ENCODE results near the gene PNMT.

Gene PNMT

DNA sequence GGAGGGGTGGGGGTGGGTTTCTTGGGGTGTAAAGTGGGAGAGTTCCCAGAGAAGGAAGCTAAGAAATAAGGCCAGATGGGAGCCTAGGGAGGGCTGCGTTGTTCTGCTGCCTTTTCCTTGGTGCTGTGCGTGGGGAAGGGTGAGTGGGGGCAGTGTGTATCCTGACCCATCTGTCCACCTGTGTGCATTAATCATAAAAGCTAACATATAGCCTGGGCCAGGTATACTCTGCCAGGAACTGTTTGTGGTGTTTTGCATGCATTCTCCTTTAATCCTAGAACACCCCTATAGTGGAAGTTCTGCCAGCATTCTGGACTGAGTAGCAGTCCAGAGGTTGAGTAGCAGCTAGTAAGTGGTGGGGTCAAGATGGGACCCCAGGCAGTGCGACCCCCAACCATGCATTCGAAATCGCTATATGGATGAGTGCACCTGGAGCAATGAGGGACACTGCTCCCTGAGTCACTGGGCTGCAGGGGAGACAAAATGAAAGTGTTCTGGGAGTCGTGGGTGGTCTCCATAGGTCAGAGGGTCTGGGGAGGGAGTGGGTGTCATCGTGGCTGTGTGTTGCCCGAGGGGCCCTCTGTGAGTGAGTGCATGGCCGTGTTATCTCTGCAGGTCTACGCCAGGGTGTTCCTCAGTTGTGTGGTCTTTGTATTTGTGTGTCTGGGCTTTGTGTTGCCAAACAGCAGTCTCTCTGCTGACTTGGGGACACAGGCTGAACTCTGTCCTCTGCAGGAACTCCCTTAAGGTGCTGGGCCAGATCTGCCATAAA is 32.9 kb downstream of the PNMT start:
- H3K4me3 ChIP-seq (ENCODE audit: low read length): peak overlapping the region; percentile 72
- TF ChIP-seq, protein P1, sequence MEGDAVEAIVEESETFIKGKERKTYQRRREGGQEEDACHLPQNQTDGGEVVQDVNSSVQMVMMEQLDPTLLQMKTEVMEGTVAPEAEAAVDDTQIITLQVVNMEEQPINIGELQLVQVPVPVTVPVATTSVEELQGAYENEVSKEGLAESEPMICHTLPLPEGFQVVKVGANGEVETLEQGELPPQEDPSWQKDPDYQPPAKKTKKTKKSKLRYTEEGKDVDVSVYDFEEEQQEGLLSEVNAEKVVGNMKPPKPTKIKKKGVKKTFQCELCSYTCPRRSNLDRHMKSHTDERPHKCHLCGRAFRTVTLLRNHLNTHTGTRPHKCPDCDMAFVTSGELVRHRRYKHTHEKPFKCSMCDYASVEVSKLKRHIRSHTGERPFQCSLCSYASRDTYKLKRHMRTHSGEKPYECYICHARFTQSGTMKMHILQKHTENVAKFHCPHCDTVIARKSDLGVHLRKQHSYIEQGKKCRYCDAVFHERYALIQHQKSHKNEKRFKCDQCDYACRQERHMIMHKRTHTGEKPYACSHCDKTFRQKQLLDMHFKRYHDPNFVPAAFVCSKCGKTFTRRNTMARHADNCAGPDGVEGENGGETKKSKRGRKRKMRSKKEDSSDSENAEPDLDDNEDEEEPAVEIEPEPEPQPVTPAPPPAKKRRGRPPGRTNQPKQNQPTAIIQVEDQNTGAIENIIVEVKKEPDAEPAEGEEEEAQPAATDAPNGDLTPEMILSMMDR (IDR thresholded peaks at IDR 0.05; ENCODE audit: insufficient read depth, low read depth, low read length, missing control alignments): no peak
- DNase-seq (ENCODE audit: low read depth): no peak

DNA sequence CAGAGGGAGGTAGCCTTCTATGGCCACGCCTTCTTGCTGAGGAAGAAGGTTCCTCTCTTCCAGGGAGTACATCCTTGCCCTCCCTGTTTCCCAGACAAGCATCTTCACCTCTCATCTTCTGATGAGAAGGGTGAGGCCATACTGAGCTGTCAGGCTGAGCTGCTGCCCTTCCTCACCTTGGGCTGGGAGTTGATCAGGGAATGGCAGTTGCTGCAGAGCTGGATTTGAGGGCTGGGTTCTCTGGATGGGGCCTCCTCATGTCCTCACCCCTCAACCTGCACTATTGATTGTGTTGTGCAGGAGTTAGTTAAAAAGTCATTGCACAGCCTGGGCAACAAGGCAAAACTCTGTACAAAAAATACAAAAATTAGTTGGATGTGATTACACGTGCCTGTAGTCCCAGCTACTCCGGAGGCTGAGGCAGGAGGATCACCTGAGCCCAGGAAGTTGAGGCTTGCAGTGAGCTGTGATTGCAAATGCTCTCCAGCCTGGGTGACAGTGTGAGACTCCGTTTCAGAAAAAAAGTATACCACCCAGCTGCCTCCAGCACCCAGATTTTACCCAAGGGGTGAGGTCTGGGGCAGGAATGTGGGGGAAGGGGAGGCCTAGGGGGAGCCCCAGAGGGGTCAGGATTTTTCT is 33.6 kb downstream of the PNMT start:
- peak; percentile 28 for DNase-seq (ENCODE audit: low read depth)
- peak overlapping the region; percentile 72 for H3K4me3 ChIP-seq (ENCODE audit: low read length)
- TF ChIP-seq, protein P1 (IDR thresholded peaks at IDR 0.05; ENCODE audit: insufficient read depth, low read depth, low read length, missing control alignments): no peak

DNA sequence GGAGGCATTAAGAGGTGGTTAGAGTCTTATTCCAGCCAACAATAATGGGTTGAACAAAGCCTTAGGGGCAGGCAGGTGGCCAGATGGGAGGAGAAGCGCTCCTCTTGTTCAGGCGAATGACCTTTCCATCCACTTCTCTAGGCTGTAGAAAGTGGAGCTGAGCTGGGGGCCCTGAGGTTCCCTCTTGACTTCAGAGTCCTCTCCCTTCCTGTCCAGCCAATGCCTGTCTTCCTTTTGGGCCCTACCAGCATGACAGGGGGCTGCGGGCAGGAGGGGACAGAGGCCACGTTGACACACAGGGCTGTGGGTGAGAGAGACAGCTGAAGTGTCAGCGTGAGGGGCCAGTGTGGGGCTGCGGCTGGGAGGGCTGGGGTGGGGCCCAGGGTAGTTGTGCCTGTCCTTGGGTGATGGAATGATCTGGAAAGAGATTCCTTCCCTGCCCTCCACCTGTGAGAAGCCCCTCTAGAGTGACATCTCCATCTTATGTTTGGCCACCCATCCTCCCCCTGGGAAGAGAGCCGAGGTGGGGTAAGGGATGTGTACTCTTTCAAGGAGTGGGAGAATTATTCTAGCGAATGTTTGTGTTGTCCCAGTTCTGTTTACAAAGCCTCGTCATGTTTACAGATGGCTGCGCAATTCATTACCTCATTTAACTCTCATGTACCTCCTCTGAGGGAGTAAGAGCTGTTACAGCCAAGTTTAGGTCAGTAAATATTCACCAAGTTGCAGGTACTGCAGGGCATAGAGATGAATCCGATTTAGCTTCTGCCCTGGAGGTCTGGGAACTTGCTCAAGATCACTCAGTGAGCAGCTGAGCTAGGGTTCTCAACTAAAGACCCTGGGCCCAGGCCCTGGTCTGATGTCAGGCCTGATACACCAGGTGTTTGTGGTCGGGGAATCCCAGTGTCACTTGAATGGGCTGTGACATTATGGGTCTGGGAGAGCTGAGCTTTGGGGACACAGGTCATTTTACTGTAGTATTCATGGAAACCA is 34.9 kb downstream of the PNMT start:
- TF ChIP-seq, protein P1 (IDR thresholded peaks at IDR 0.05; ENCODE audit: insufficient read depth, low read depth, low read length, missing control alignments): no peak
- H3K4me3 ChIP-seq (ENCODE audit: low read length): no peak overlapping the region
- peak; percentile 40 for DNase-seq (ENCODE audit: low read depth)

DNA sequence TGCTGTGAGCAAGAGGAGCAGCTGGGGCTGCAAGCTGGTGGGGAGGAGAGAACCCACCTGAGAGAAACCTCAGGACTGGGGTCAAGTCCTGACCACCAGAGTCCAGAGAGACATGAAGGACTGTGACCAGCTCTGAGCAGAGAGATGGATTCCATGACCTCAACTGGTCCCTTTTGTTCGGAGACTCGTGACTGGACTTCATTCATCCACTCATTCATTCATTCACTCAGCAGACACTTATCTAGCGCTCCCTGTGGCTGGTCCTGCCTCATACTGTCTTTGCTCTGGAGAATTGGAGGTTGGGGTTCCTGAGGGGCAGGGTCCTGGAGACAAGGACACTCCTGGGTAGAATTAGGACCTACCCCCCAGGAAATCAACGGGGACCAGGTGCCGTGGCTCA is 35.7 kb downstream of the PNMT start:
- H3K4me3 ChIP-seq (ENCODE audit: low read length): no peak overlapping the region
- TF ChIP-seq, protein P1 (IDR thresholded peaks at IDR 0.05; ENCODE audit: insufficient read depth, low read depth, low read length, missing control alignments): no peak

DNA sequence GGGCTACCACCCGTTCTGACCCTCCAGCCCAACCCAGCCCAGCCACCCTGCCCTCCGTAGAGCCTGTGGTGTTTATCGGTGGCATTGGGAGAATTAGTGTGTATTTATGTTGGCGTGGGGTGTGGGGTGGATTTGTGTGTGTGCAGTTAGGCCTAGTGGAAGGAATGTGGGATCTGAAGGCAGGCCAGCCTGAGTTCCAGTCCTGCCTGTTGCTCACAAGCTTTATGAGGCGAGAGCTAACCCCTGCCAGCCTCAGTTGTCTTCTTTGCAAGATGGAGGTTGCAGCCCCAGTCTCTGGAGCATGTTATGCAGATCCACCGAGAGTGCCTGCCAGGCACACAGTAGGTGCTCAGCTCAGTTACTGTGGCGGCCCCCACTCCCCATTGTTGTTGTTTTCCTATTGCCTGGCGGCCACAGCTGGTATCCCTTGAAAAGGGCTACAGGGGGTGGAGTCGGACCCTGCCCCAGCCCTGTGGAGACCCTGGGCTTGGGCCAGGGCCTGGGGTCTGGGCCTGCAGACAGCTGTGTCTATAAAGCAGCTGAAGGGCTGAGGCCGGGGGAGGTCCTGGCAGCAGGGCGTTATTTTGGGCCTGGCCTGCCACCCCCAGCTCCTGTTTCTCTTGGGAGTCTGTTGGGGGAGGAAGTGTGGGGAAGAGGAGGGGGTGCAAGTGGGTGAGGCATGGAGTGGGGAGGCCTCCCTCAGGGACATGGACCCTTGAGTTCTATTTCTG is 36.7 kb downstream of the PNMT start:
- DNase-seq (ENCODE audit: low read depth): peak; percentile 61
- TF ChIP-seq, protein P1 (IDR thresholded peaks at IDR 0.05; ENCODE audit: insufficient read depth, low read depth, low read length, missing control alignments): peak; percentile 49
- no peak overlapping the region for H3K4me3 ChIP-seq (ENCODE audit: low read length)

More for the DNA sequence above, 35.7 kb downstream of the PNMT start:
- no peak for DNase-seq (ENCODE audit: low read depth)

DNA sequence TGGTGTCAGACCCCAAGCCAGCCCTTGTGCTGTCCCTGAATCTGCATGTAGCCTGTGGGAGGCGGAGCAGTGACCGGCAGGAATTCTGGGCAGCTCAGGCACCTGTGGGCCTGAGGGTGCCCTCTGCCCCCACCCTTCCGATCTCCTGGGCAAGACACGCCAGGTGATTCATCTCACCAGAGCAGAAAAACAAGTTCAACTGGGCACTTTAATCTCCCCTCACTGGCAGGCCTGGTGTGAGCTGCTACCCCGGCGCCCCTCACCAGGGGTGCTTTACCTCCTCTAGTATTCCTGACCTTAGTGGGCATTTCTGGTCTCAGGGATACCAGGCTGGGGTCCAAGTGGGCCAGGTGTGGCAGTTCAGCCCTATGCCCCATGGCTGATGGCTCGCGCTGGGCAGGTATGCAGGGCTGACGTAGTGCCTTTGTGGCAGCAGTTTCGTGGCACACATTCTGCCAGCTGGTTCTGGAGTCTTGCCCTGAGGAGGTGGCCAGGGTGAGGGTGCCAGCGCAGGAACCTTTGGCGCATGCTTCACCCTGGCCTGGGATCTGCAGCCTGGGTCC is 37.6 kb downstream of the PNMT start:
- TF ChIP-seq, protein P1 (IDR thresholded peaks at IDR 0.05; ENCODE audit: insufficient read depth, low read depth, low read length, missing control alignments): no peak
- H3K4me3 ChIP-seq (ENCODE audit: low read length): peak overlapping the region; percentile 19
- peak; percentile 89 for DNase-seq (ENCODE audit: low read depth)
